ENCODE measurements around the gene CD79B. TPM values are rescaled to one million over a fixed set of nuclear protein-coding genes. Genes with fewer than 3 reads are reported as not detected.
"Not testable (repeated sequence)": the region's sequence is repeated elsewhere in the genome, so short reads cannot be mapped to it uniquely, and the experiment has no call there.

Gene CD79B
- total RNA-seq, 1 donor from 2014 or later = 0.25 TPM

GRCh38 chr17:63910096-63910495 is 22.0 kb downstream of the CD79B start:
- Histone ChIP-seq H4K20me1 (ENCODE audit: insufficient read depth, low read length) (no peaks in the 10 kb centered on the region), H3K27ac (ENCODE audit: low read depth, low read length) (no peak overlapping the region), H3K4me3 (ENCODE audit: insufficient read depth, low read depth, low read length) (no peak overlapping the region), H3K27me3 (ENCODE audit: insufficient read depth, low read length) (peaks cover 11% of the 10 kb centered on the region), H3K9ac (ENCODE audit: low read length) (no peak overlapping the region), H3K36me3 (ENCODE audit: insufficient read depth, low read length) (no peaks in the 10 kb centered on the region), H3K79me2 (ENCODE audit: insufficient read depth, low read length) (no peaks in the 10 kb centered on the region), H2AFZ (ENCODE audit: low read depth, low read length) (no peak overlapping the region), H3K4me1 (ENCODE audit: insufficient read depth, low read length) (no peaks in the 10 kb centered on the region), H3K4me2 (ENCODE audit: low read length) (no peak overlapping the region), H3K9me3 (ENCODE audit: insufficient read depth, low read depth, low read length) (no peaks in the 10 kb centered on the region)
- Mint-ChIP-seq H3K4me1 (ENCODE audit: low read depth, unreplicated experiment) (no peaks in the 10 kb centered on the region), H3K27me3 (ENCODE audit: low read depth, unreplicated experiment) (peaks cover 25% of the 10 kb centered on the region), H3K9me3 (ENCODE audit: unreplicated experiment) (no peaks in the 10 kb centered on the region), H3K27ac (ENCODE audit: unreplicated experiment) (no peak overlapping the region), H3K4me3 (ENCODE audit: unreplicated experiment) (no peak overlapping the region), H3K36me3 (ENCODE audit: low read depth, unreplicated experiment) (no peaks in the 10 kb centered on the region)
- DNase-seq (ENCODE audit: low read depth) = no peak
- no peak for FAIRE-seq
- TF ChIP-seq EZH2 (IDR thresholded peaks at IDR 0.05; ENCODE audit: insufficient read depth, low read length) = no peak
- no peak for TF ChIP-seq CTCF (IDR thresholded peaks at IDR 0.05; ENCODE audit: insufficient read depth, low read depth, low read length)

DNA sequence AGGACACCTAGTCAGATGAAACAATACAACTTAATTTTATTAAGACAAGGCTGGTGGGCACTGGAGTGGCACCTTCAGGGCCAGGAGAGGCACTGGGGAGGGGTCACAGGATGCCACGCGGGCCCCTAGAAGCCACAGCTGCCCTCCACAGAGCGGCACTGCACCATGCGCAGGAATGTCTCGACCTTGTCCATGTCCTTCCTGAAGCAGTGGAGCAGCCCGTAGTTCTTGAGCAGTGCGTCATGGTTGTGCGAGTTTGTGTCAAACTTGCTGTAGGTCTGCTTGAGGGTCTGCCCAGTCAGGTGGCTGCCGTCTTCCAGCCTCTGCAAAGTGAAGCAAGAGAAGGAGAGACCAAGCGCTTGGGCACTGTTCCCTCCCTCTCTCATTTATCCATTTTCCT is 22.5 kb downstream of the CD79B start:
- not testable (repeated sequence) for FAIRE-seq; H3K4me3 ChIP-seq (ENCODE audit: insufficient read depth, low read depth, low read length); H3K9ac ChIP-seq (ENCODE audit: low read length); H3K27ac ChIP-seq (ENCODE audit: low read depth, low read length); H3K4me1 ChIP-seq (ENCODE audit: insufficient read depth, low read length); H3K9me3 Mint-ChIP-seq (ENCODE audit: unreplicated experiment); H3K79me2 ChIP-seq (ENCODE audit: insufficient read depth, low read length); H3K4me3 Mint-ChIP-seq (ENCODE audit: unreplicated experiment); H3K4me1 Mint-ChIP-seq (ENCODE audit: low read depth, unreplicated experiment); H2AFZ ChIP-seq (ENCODE audit: low read depth, low read length); H3K36me3 Mint-ChIP-seq (ENCODE audit: low read depth, unreplicated experiment); H3K4me2 ChIP-seq (ENCODE audit: low read length); H4K20me1 ChIP-seq (ENCODE audit: insufficient read depth, low read length); H3K9me3 ChIP-seq (ENCODE audit: insufficient read depth, low read depth, low read length); DNase-seq (ENCODE audit: low read depth); H3K36me3 ChIP-seq (ENCODE audit: insufficient read depth, low read length); H3K27ac Mint-ChIP-seq (ENCODE audit: unreplicated experiment)
- H3K27me3 Mint-ChIP-seq (ENCODE audit: low read depth, unreplicated experiment) = peaks cover 21% of the 10 kb centered on the region
- peaks cover 11% of the 10 kb centered on the region for H3K27me3 ChIP-seq (ENCODE audit: insufficient read depth, low read length)

DNA sequence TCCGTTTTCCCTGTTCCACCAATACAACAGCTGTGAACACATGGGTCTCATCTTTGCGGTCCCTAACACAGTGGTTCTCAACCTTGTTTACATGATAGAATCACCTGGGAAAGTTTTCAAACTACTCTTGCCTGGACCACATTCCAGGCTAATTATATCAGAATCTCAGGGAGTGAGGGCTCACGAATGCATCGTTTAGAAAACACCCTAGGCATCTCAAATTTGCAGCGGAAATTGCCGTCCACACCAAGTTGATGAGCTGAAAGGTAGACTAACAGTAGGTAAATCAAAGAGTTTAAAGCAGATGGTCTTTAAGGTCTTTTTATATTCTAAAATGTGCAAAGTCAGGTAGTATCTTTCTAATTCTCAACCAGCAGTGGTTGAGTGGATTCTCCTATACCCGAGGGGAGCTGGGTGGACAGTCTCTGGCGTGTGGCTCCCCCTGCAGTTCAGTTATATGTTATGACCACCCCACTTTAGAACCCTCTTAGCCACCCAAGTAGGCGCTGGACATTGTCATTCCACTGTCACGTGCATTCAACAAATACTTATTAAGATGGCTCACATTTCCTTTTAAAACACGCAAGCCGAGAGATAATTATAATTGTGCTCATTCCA is 24.9 kb downstream of the CD79B start:
- H3K79me2 ChIP-seq (ENCODE audit: insufficient read depth, low read length); H3K4me2 ChIP-seq (ENCODE audit: low read length); H2AFZ ChIP-seq (ENCODE audit: low read depth, low read length); H3K4me3 ChIP-seq (ENCODE audit: insufficient read depth, low read depth, low read length); H3K4me3 Mint-ChIP-seq (ENCODE audit: unreplicated experiment); H3K27ac ChIP-seq (ENCODE audit: low read depth, low read length); DNase-seq (ENCODE audit: low read depth); H3K4me1 Mint-ChIP-seq (ENCODE audit: low read depth, unreplicated experiment); H4K20me1 ChIP-seq (ENCODE audit: insufficient read depth, low read length); H3K4me1 ChIP-seq (ENCODE audit: insufficient read depth, low read length); H3K27ac Mint-ChIP-seq (ENCODE audit: unreplicated experiment); FAIRE-seq; H3K9me3 ChIP-seq (ENCODE audit: insufficient read depth, low read depth, low read length); H3K9ac ChIP-seq (ENCODE audit: low read length); H3K36me3 ChIP-seq (ENCODE audit: insufficient read depth, low read length); H3K9me3 Mint-ChIP-seq (ENCODE audit: unreplicated experiment); H3K36me3 Mint-ChIP-seq (ENCODE audit: low read depth, unreplicated experiment): not testable (repeated sequence)
- H3K27me3 Mint-ChIP-seq (ENCODE audit: low read depth, unreplicated experiment) = peaks cover 21% of the 10 kb centered on the region
- peaks cover 13% of the 10 kb centered on the region for H3K27me3 ChIP-seq (ENCODE audit: insufficient read depth, low read length)

DNA sequence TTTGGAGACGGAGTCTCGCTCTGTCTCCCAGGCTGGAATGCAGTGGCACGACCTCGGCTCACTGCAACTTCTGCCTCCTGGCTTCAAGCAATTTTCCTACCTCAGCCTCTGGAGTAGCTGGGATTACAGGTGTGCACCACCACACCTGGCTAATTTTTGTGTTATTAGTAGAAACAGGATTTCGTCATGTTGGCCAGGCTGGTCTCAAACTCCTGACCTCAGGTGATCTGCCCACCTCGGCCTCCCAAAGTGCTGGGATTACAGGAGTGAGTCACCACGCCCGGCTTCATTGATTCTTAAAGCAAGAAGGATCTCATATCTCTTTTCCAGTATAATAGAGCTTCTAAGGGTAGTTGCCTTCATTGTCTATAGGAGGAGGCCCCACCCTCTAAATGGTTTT is 27.3 kb downstream of the CD79B start:
- FAIRE-seq; H4K20me1 ChIP-seq (ENCODE audit: insufficient read depth, low read length); H3K27ac Mint-ChIP-seq (ENCODE audit: unreplicated experiment); H2AFZ ChIP-seq (ENCODE audit: low read depth, low read length); H3K4me3 ChIP-seq (ENCODE audit: insufficient read depth, low read depth, low read length); H3K36me3 Mint-ChIP-seq (ENCODE audit: low read depth, unreplicated experiment); H3K79me2 ChIP-seq (ENCODE audit: insufficient read depth, low read length); H3K9me3 Mint-ChIP-seq (ENCODE audit: unreplicated experiment); H3K4me3 Mint-ChIP-seq (ENCODE audit: unreplicated experiment); H3K9ac ChIP-seq (ENCODE audit: low read length); DNase-seq (ENCODE audit: low read depth); H3K36me3 ChIP-seq (ENCODE audit: insufficient read depth, low read length); H3K4me2 ChIP-seq (ENCODE audit: low read length); H3K9me3 ChIP-seq (ENCODE audit: insufficient read depth, low read depth, low read length); H3K27ac ChIP-seq (ENCODE audit: low read depth, low read length); H3K4me1 ChIP-seq (ENCODE audit: insufficient read depth, low read length); H3K4me1 Mint-ChIP-seq (ENCODE audit: low read depth, unreplicated experiment): not testable (repeated sequence)
- H3K27me3 Mint-ChIP-seq (ENCODE audit: low read depth, unreplicated experiment) = peaks cover 14% of the 10 kb centered on the region
- peaks cover 13% of the 10 kb centered on the region for H3K27me3 ChIP-seq (ENCODE audit: insufficient read depth, low read length)

Measured in astrocyte (in vitro differentiated cells and primary cell).